GM19023 (cell line): ENCODE data around the gene RTN4RL1.

ENCODE experiments used
- ATAC-seq: cut with Tn5 transposase; IDR thresholded peaks from one replicate; pipeline ENCODE4 v1.9.1; 2021; ENCODE audit warnings: mild to moderate bottlenecking, moderate library complexity; ENCODE audit not compliant: unreplicated experiment

Gene RTN4RL1

DNA sequence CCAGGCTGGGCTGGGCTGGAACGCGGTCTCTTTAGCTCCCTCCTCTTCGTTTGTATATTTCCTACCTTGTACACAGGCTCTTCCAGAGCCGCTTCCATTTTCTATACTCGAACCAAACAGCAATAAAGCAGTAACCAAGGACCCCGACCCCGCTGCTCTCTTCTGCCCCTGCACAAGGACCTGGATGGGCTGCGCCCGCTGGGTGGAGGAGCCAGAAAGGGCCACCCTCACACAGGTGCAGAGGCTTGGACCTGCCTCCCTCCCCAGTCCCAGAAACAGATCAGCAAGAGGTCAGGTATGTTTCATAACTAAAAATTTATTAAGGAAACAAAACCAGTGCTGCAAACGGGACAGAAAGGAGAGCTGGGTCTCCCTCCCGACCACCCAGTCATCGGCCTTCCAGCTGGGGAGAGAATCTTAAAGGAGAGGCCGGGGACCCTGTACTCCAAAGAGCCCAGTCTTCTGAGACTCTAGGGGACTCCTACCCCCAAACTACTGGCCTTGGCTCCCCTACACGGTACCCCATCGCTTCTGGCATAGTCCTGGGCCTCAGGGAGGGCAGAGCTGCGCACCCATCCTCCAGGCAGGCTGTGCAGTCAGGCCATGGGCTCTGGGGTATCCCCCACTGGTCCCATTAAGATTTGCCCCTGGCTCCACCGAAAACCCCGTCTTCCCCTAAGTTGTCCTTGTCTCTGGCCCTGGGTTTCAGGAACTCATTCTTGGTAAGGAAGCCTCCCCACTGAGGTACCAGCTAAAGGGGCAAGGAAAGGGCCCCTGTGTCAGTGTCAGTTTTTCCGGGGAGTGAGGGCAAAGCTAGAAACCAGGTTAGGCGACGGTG is 34.6 kb upstream of the RTN4RL1 start:
- no peak for ATAC-seq

DNA sequence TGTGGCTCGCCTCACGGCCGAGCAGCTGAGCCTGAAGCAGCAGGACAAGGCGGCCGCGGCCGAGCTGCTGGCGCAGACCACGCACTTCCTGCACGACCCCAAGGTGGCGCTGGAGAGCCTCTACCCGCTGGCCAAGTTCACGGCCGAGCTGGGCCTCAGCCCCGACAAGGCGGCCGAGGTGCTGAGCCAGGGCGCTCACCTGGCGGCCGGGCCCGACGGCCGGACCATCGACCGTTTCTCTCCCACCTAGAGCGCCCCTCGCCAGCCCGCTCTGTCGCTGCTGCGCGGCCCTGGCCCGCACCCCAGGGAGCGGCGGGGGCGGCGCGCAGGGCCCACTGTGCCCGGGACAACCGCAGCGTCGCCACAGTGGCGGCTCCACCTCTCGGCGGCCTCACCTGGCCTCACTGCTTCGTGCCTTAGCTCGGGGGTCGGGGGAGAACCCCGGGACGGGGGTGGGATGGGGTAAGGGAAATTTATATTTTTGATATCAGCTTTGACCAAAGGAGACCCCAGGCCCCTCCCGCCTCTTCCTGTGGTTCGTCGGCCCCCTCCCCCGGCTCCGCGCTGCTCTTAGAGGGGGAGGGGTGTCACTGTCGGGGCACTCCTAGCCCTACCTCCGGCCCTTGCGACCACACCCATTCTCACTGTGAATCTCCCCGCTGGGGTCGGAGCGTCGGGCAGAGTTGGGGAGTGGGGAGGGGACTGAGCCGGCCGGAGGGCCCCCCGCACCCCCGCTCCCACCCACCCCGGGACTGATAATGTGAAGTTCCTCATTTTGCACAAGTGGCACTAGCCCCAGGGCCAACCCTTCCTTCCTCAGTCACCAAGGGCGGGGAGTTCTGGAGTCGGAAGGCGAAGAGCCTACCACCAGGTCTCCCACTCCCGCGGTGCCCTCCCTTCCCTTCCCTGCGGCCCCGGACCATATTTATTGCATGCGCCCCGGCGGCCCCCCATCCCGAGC is 33.7 kb upstream of the RTN4RL1 start:
- no peak for ATAC-seq

DNA sequence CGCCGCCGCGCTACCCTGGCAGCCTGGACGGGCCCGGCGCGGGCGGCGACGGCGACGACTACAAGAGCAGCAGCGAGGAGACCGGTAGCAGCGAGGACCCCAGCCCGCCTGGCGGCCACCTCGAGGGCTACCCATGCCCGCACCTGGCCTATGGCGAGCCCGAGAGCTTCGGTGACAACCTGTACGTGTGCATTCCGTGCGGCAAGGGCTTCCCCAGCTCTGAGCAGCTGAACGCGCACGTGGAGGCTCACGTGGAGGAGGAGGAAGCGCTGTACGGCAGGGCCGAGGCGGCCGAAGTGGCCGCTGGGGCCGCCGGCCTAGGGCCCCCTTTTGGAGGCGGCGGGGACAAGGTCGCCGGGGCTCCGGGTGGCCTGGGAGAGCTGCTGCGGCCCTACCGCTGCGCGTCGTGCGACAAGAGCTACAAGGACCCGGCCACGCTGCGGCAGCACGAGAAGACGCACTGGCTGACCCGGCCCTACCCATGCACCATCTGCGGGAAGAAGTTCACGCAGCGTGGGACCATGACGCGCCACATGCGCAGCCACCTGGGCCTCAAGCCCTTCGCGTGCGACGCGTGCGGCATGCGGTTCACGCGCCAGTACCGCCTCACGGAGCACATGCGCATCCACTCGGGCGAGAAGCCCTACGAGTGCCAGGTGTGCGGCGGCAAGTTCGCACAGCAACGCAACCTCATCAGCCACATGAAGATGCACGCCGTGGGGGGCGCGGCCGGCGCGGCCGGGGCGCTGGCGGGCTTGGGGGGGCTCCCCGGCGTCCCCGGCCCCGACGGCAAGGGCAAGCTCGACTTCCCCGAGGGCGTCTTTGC is 32.8 kb upstream of the RTN4RL1 start:
- no peak for ATAC-seq

DNA sequence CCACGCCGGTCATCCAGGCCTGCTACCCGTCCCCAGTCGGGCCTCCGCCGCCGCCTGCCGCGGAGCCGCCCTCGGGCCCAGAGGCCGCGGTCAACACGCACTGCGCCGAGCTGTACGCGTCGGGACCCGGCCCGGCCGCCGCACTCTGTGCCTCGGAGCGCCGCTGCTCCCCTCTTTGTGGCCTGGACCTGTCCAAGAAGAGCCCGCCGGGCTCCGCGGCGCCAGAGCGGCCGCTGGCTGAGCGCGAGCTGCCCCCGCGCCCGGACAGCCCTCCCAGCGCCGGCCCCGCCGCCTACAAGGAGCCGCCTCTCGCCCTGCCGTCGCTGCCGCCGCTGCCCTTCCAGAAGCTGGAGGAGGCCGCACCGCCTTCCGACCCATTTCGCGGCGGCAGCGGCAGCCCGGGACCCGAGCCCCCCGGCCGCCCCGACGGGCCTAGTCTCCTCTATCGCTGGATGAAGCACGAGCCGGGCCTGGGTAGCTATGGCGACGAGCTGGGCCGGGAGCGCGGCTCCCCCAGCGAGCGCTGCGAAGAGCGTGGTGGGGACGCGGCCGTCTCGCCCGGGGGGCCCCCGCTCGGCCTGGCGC is 32.1 kb upstream of the RTN4RL1 start:
- no peak for ATAC-seq

DNA sequence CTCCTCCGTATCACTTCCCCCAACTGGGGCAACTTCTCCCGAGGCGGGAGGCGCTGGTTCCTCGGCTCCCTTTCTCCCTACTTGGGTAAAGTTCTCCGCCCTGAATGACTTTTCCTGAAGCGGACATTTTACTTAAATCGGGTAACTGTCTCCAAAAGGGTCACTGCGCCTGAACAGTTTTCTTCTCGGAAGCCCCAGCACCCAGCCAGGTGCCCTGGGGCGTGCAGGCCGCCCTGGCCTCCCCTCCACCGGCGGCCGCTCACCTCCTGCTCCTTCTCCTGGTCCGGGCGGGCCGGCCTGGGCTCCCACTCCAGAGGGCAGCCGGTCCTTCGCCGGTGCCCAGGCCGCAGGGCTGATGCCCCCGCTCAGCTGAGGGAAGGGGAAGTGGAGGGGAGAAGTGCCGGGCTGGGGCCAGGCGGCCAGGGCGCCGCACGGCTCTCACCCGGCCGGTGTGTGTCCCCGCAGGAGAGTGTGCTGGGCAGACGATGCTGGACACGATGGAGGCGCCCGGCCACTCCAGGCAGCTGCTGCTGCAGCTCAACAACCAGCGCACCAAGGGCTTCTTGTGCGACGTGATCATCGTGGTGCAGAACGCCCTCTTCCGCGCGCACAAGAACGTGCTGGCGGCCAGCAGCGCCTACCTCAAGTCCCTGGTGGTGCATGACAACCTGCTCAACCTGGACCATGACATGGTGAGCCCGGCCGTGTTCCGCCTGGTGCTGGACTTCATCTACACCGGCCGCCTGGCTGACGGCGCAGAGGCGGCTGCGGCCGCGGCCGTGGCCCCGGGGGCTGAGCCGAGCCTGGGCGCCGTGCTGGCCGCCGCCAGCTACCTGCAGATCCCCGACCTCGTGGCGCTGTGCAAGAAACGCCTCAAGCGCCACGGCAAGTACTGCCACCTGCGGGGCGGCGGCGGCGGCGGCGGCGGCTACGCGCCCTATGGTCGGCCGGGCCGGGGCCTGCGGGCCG is 31.4 kb upstream of the RTN4RL1 start:
- no peak for ATAC-seq

DNA sequence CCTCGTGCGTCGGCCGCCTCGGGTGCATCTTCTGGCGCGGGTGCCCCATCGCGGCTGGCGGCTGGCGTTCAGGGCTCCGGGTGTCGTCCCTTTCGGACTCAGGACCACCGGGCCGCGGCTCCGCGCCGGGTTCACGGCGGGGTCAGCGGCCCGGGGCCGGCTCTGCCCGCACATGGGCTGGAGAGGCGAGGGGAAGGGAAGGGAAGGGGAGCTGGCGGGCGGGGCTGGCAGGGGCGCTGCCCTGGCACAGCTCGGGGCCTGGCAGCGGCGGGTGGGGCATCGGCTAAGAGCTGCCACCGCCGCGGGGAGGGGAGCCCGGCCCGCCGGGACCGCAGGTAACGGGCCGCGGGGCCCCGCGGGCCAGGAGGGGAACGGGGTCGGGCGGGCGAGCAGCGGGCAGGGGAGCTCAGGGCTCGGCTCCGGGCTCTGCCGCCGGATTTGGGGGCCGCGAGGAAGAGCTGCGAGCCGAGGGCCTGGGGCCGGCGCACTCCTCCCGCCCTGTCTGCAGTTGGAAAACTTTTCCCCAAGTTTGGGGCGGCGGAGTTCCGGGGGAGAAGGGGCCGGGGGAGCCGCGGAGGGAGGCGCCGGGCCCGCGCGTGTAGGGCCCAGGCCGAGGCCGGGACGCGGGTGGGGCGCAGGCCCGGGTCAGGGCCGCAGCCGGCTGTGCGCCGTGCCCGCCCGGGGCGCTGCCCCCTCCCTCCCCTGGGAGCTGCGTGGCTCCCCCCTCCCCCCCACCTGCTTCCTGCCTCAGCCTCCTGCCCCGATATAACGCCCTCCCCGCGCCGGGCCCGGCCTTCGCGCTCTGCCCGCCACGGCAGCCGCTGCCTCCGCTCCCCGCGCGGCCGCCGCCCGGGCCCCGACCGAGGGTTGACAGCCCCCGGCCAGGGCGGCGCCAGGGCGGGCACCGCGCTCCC is 30.4 kb upstream of the RTN4RL1 start:
- ATAC-seq = no peak

DNA sequence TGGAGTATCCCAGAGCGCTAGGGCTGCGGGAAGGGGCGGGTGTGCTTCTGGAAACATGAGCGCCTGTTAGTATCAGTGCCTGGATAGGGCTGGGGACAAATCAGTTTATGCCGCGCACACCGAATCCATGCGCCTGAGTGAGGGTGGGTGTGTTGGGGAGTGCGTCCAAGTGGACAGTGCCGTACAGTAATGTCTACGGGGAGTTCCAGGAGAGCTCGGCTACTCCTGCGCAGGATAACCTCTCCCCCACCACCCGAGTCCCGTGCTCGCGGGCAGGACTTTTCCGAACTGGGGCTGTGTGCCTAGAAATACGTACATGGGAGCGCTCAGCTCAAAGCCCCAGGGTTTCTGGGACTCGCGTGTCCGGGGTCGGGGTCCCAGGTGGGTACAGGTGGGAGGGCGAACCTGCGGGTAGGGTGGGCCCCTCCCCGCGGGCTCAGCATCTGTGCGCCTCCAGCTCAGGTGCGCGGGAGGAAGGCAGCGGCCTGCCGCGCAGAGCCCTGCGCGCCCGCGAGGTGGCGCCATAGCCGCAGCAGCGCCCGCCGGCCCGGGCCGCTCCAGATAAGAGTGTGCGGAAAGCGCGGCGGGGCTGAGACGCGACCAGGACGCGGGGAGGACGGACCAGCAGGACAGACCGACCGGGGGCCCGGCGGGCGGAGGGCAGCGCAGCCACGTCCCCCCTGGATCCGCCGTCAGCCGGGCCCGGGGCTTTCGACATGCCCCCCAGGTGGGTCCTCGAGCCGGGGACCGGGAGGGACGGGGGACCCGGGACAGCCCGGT is 29.6 kb upstream of the RTN4RL1 start, which contains the start of gene HIC1:
Gene HIC1 (plus strand): TSS at position 592 of the 780 bp plus-strand sequence. CDS start 1,588 bp downstream, outside the sequence.
- ATAC-seq = peak; percentile 36

DNA sequence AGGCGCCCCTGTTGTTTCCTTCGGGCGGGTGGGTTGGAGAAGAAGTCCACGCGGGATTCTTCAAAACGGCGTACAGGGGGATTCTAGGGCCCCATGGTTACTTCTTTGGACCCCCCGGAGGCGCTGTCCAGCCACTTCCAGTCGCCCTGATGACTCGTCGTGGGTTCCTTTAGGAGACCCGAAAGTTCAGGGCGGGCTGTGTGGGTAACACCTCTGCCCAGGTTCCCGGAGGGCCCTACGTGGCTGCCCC is 29.1 kb upstream of the RTN4RL1 start:
- no peak for ATAC-seq

DNA sequence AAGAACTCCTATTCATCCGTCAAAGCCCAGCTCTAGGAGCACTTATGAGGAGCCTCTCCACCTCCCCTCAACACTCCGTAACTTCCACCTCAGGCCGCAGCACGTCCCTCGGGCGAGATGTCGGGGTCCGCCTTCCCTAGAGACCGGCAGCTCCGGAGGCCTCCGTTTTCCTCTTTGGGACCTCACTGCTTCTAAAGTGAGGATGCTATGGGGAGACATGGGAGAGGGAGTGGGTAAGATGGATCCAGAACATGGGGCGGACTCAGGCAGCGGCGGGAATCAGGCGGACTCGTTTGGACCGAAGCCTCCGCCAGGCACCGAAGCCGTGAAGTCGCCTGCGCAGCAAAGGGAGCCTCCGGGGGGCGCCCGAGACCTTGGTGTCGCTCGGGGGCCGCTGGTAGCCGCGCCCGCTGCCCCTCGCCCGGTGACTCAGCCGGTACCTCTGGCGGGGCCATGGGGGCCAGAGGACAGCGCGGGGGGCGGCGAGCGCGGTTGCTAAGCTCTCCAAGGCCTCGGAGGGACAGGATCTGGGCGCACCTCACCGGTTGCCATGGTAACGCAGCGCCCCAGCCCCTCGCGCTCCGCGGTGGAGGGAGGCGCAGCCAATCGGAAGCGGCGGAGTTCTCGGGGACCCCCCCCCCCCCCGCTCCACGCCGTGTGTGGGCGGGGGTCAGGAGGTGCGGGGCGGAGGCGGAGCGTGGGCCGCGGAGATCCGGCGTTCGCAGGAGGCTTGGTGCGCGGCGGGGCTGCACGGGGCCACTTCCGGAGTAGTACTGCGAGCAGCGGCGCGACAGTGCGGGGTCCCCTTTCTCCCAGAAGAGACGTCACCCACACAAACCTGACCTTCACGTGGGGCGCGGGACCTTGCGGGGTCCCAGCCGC is 28.5 kb upstream of the RTN4RL1 start:
- ATAC-seq = no peak

DNA sequence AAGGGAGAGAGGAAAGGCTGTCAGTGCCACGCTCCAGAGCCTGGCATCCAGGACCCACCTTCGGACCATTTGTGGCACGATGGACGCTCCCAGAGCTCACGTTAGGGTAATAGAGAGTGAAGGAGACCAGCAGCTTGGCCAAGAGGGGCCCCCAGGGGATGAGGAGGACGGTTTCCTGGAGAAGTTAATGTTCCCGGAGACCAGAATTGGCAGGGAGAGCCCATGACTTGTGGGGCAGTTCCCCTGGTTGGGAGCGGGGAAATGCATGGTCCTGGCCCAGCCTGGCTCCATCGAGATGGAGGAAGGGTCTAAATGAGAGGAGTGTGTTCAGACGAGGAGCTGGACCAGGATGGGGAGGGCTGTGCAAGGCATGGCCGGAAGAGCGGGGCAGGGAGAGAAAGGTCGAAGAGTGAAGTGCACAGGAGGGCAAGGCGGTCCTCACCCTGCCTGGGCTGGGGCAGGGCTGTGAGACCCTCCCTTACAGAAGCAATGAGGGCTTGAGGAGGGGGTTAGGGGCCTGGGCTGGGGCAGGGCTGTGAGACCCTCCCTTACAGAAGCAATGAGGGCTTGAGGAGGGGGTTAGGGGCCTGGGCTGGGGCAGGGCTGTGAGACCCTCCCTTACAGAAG is 26.9 kb upstream of the RTN4RL1 start:
- no peak for ATAC-seq

DNA sequence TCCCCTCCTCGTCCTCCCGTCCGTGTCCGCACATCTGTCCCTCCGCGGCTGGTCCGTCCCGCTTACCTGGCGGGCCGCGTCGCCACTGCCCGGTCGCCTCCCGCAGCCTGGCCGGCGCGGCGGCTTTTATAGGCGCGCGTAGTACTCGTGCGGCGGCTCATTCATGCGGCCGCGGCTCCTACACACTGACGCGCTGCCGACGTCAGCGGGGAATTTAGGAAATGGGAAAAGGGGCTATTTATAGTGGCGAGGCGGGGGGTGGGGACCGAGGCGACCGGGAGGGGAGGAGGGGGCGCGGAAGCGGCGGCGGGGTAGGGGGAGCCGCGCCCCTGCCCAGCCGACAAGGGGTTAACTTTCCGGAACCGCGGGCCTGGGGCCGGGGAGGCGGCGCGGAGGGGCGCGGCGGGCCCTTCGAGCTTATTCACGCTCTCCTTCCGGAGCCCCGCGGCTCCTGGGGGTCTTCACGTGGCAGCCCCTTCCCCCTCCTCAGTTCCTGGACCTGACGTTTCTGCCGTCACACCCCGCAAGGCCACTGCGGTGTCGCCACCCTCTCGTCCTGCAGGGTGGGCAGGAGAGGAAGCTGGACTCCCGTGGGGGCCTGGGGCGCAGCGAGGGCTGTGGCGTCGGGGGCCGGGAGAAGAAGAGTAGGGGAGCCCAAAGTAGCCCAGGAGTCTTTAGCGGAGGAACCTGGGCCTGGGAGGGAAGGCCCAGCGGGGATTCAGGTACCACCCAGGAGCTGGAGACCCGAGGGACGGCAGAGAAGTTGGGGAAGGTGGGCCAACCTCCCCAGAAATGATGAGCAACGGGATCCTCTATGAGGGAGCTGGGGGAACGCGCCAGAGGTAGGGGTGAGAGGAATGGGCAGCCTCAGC is 26.2 kb upstream of the RTN4RL1 start:
- ATAC-seq = no peak

DNA sequence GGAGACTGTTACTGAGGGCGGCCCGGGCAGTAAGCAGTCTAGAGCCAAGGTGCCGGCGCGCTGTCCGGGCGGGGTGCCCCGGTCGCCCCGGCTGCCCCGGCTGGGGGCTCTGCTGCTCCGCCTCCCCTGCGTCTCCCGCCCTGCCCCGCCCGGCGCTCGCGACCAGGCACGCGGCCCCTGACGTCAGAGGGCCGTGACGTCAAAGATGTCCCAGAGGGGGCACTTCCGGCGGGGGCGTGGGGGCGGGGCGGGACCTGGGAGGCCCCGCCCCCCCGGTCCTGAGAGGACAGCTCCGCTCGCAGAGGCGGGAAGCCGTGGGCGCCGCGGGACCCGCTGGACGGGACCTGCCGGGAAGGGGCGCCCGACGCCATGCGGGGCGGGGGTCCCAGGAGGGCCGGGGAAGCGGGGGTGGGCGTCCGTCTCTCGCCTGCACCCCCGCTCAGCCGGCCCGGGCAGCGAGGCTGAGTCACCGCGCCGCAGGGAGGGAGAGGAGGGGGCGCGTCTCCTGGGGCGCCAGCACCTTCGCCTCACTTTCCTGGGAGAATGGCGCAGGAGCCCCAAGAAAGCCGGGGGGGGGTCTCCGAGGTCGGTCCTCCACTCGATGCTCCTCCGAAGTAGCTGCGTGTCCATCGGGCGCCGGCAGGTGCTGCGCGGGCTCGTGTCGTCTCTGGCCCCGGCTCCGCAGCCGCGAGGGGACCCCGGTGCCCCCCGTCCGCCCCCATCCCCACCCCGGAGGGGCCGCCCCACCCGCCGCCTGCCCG is 25.3 kb upstream of the RTN4RL1 start:
- ATAC-seq = peak; percentile 22

DNA sequence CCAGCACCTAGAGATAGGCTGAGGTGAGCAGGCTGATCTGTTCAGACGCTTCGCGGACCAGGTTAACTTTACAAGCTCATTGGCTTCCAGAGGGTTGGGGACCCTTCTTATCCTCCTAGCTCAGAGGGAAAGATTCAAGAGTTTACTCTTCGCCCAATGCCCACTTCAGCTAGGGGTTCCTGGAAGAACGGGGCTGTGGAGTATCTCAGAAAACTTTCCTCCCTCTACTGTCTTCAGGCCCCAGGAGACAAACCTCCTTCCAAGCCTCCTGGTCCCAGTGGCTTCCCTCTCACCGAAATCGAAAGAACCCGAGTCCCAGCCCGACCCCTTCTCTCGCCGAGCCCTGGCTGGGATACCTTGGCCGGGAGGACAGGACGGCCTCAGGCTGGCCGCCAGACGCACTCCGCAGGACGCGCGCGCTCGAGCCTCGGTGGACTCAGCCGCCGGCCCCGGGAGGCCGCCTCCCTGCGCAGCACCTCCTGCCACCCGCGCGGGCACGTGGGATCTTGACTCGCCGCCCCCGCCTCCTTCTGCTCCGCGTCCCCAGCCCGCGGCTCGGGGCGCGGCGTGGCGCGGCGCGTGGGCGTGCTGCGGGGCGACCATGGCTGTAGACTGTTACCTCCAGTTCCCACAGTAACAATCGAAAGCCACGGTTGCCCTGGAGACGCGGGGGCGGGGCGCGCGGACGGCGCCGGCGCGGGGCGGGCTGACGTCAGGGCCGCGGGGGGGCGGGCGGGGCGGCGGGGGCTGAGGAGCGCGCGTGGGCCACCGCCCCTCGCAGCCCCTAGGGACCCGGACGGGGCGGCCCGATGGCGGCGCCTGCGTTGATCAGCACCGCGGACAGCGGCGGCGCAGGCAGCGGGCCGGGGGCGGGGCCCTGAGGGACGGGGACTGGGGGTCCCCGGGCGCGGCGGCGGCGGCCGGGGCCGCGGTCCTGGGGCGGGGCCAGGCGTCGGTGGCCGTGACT is 24.5 kb upstream of the RTN4RL1 start:
- ATAC-seq = peak; percentile 50

DNA sequence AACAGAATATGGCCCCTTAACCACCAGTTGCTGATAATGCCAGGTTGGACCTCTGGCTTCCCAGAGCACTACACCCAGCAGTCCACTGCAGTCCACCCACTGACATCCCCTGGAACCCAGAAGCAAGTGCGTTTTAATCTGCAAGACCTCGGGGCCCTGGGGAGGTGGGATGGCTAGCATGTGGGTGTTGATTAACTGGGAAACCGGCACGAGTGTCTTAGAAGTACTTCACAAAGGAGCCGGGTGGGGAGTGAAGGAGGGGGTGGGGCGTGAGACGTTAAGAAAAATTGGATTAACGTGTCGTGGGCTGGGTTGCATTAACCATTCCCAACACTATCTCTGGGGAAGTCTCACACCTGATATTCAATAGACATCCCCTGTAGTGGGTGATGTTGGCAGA is 23.7 kb upstream of the RTN4RL1 start:
- ATAC-seq = no peak
